ENCODE results near the gene PRSS53. TPM values are rescaled to one million over a fixed set of nuclear protein-coding genes. Genes with fewer than 3 reads are reported as not detected.
A peak's percentile ranks its signal among the peaks of the same experiment; 100 is the strongest.

Gene PRSS53
- polyA plus RNA-seq, 2 donors, result 1.00 to 2.9 TPM

- H3K4me1 ChIP-seq (ENCODE audit: control insufficient read depth in 2 of 2, insufficient read depth in 2 of 2, low read length in 1 of 2), result peaks cover 0 to 4% of the 10 kb centered on the region in 2 donors
- 0% methylated on average over 69 of the region's 69 CpGs for WGBS, 2 donors
- peak within 1 kb of the TSS; percentile 64 to 89 for H3K4me3 ChIP-seq (ENCODE audit: low read depth in 1 of 2, low read length in 2 of 2)
- H3K27me3 ChIP-seq (ENCODE audit: control insufficient read depth in 1 of 2, insufficient read depth in 2 of 2, low read length in 2 of 2), result no peaks in the 10 kb centered on the region
- no peaks in the 10 kb centered on the region for H3K9me3 ChIP-seq (ENCODE audit: control insufficient read depth in 2 of 2, insufficient read depth in 1 of 2, low read depth in 1 of 2, low read length in 1 of 2)
- H3K27ac ChIP-seq (ENCODE audit: low read depth in 2 of 2, low read length in 1 of 2), result peak within 1 kb of the TSS; percentile 90 to 97
- peaks cover 0 to 10% of the 10 kb centered on the region in 2 donors for H3K36me3 ChIP-seq (ENCODE audit: control insufficient read depth in 2 of 2, insufficient read depth in 2 of 2, low read length in 1 of 2)
Measured at GRCh38 chr16:31094424-31095120, 5.8 kb upstream of the PRSS53 start, which contains the start of gene VKORC1. Gene VKORC1, minus strand, starts transcription at chr16:31094797. Its CDS starts 68 bp downstream, at chr16:31094729.

- H3K27me3 ChIP-seq (ENCODE audit: control insufficient read depth in 1 of 2, insufficient read depth in 2 of 2, low read length in 2 of 2), result no peaks in the 10 kb centered on the region
- H3K9me3 ChIP-seq (ENCODE audit: control insufficient read depth in 2 of 2, insufficient read depth in 1 of 2, low read depth in 1 of 2, low read length in 1 of 2), result no peaks in the 10 kb centered on the region
- 1% methylated on average over 20 of the region's 20 CpGs for WGBS, 2 donors
- H3K36me3 ChIP-seq (ENCODE audit: control insufficient read depth in 2 of 2, insufficient read depth in 2 of 2, low read length in 1 of 2), result peaks cover 0 to 12% of the 10 kb centered on the region in 2 donors
- H3K4me1 ChIP-seq (ENCODE audit: control insufficient read depth in 2 of 2, insufficient read depth in 2 of 2, low read length in 1 of 2), result peaks cover 0 to 4% of the 10 kb centered on the region in 2 donors
- H3K27ac ChIP-seq (ENCODE audit: low read depth in 2 of 2, low read length in 1 of 2), result peak overlapping the region; percentile 90 to 97
- H3K4me3 ChIP-seq (ENCODE audit: low read depth in 1 of 2, low read length in 2 of 2), result peak overlapping the region; percentile 64 to 89
Measured at GRCh38 chr16:31094088-31094423, 5.3 kb upstream of the PRSS53 start.

GRCh38 chr16:31093132-31093703, 4.5 kb upstream of the PRSS53 start:
- Histone ChIP-seq H3K36me3 (ENCODE audit: control insufficient read depth in 2 of 2, insufficient read depth in 2 of 2, low read length in 1 of 2) (peaks cover 0 to 16% of the 10 kb centered on the region in 2 donors), H3K27me3 (ENCODE audit: control insufficient read depth in 1 of 2, insufficient read depth in 2 of 2, low read length in 2 of 2) (no peaks in the 10 kb centered on the region), H3K27ac (ENCODE audit: low read depth in 2 of 2, low read length in 1 of 2) (no peak overlapping the region), H3K9me3 (ENCODE audit: control insufficient read depth in 2 of 2, insufficient read depth in 1 of 2, low read depth in 1 of 2, low read length in 1 of 2) (no peaks in the 10 kb centered on the region), H3K4me3 (ENCODE audit: low read depth in 1 of 2, low read length in 2 of 2) (no peak overlapping the region), H3K4me1 (ENCODE audit: control insufficient read depth in 2 of 2, insufficient read depth in 2 of 2, low read length in 1 of 2) (peaks cover 0 to 4% of the 10 kb centered on the region in 2 donors)
- WGBS, 2 donors, result 36 to 37% methylated on average over 17 of the region's 17 CpGs

- peaks cover 0 to 16% of the 10 kb centered on the region in 2 donors for H3K36me3 ChIP-seq (ENCODE audit: control insufficient read depth in 2 of 2, insufficient read depth in 2 of 2, low read length in 1 of 2)
- H3K9me3 ChIP-seq (ENCODE audit: control insufficient read depth in 2 of 2, insufficient read depth in 1 of 2, low read depth in 1 of 2, low read length in 1 of 2), result no peaks in the 10 kb centered on the region
- peaks cover 0 to 4% of the 10 kb centered on the region in 2 donors for H3K4me1 ChIP-seq (ENCODE audit: control insufficient read depth in 2 of 2, insufficient read depth in 2 of 2, low read length in 1 of 2)
- no peak overlapping the region for H3K27ac ChIP-seq (ENCODE audit: low read depth in 2 of 2, low read length in 1 of 2)
- WGBS, 2 donors, result 93 to 95% methylated on average over 5 of the region's 5 CpGs
- no peaks in the 10 kb centered on the region for H3K27me3 ChIP-seq (ENCODE audit: control insufficient read depth in 1 of 2, insufficient read depth in 2 of 2, low read length in 2 of 2)
- H3K4me3 ChIP-seq (ENCODE audit: low read depth in 1 of 2, low read length in 2 of 2), result no peak overlapping the region
Measured at GRCh38 chr16:31092330-31092729, 3.6 kb upstream of the PRSS53 start.

GRCh38 chr16:31090540-31090939, 1.8 kb upstream of the PRSS53 start:
- H3K36me3 ChIP-seq (ENCODE audit: control insufficient read depth in 2 of 2, insufficient read depth in 2 of 2, low read length in 1 of 2), result peaks cover 0 to 17% of the 10 kb centered on the region in 2 donors
- 77 to 84% methylated on average over 2 of the region's 2 CpGs for WGBS, 2 donors
- H3K27ac ChIP-seq (ENCODE audit: low read depth in 2 of 2, low read length in 1 of 2), result no peak overlapping the region
- no peaks in the 10 kb centered on the region for H3K9me3 ChIP-seq (ENCODE audit: control insufficient read depth in 2 of 2, insufficient read depth in 1 of 2, low read depth in 1 of 2, low read length in 1 of 2)
- H3K4me1 ChIP-seq (ENCODE audit: control insufficient read depth in 2 of 2, insufficient read depth in 2 of 2, low read length in 1 of 2), result peaks cover 0 to 4% of the 10 kb centered on the region in 2 donors
- H3K27me3 ChIP-seq (ENCODE audit: control insufficient read depth in 1 of 2, insufficient read depth in 2 of 2, low read length in 2 of 2), result no peaks in the 10 kb centered on the region
- no peak overlapping the region for H3K4me3 ChIP-seq (ENCODE audit: low read depth in 1 of 2, low read length in 2 of 2)

GRCh38 chr16:31089199-31089598, 456 bp upstream of the PRSS53 start:
- H3K27ac ChIP-seq (ENCODE audit: low read depth in 2 of 2, low read length in 1 of 2), result no peak overlapping the region
- H3K36me3 ChIP-seq (ENCODE audit: control insufficient read depth in 2 of 2, insufficient read depth in 2 of 2, low read length in 1 of 2), result peaks cover 0 to 22% of the 10 kb centered on the region in 2 donors
- 94 to 97% methylated on average over 8 of the region's 8 CpGs for WGBS, 2 donors
- H3K27me3 ChIP-seq (ENCODE audit: control insufficient read depth in 1 of 2, insufficient read depth in 2 of 2, low read length in 2 of 2), result no peaks in the 10 kb centered on the region
- peaks cover 0 to 4% of the 10 kb centered on the region in 2 donors for H3K4me1 ChIP-seq (ENCODE audit: control insufficient read depth in 2 of 2, insufficient read depth in 2 of 2, low read length in 1 of 2)
- no peak overlapping the region for H3K4me3 ChIP-seq (ENCODE audit: low read depth in 1 of 2, low read length in 2 of 2)
- no peaks in the 10 kb centered on the region for H3K9me3 ChIP-seq (ENCODE audit: control insufficient read depth in 2 of 2, insufficient read depth in 1 of 2, low read depth in 1 of 2, low read length in 1 of 2)

- Histone ChIP-seq H3K9me3 (ENCODE audit: control insufficient read depth in 2 of 2, insufficient read depth in 1 of 2, low read depth in 1 of 2, low read length in 1 of 2) (no peaks in the 10 kb centered on the region), H3K4me3 (ENCODE audit: low read depth in 1 of 2, low read length in 2 of 2) (no peak overlapping the region), H3K27ac (ENCODE audit: low read depth in 2 of 2, low read length in 1 of 2) (no peak overlapping the region), H3K4me1 (ENCODE audit: control insufficient read depth in 2 of 2, insufficient read depth in 2 of 2, low read length in 1 of 2) (peaks cover 0 to 2% of the 10 kb centered on the region in 2 donors), H3K27me3 (ENCODE audit: control insufficient read depth in 1 of 2, insufficient read depth in 2 of 2, low read length in 2 of 2) (no peaks in the 10 kb centered on the region), H3K36me3 (ENCODE audit: control insufficient read depth in 2 of 2, insufficient read depth in 2 of 2, low read length in 1 of 2) (peaks cover 0 to 27% of the 10 kb centered on the region in 2 donors)
- WGBS, 2 donors, result 77% methylated on average over 5 of the region's 5 CpGs
Measured at GRCh38 chr16:31087971-31088370, 772 bp downstream of the PRSS53 start.

GRCh38 chr16:31087481-31087880, 1.3 kb downstream of the PRSS53 start:
- Histone ChIP-seq H3K36me3 (ENCODE audit: control insufficient read depth in 2 of 2, insufficient read depth in 2 of 2, low read length in 1 of 2) (peaks cover 0 to 31% of the 10 kb centered on the region in 2 donors), H3K27ac (ENCODE audit: low read depth in 2 of 2, low read length in 1 of 2) (no peak overlapping the region), H3K9me3 (ENCODE audit: control insufficient read depth in 2 of 2, insufficient read depth in 1 of 2, low read depth in 1 of 2, low read length in 1 of 2) (no peaks in the 10 kb centered on the region), H3K27me3 (ENCODE audit: control insufficient read depth in 1 of 2, insufficient read depth in 2 of 2, low read length in 2 of 2) (no peaks in the 10 kb centered on the region), H3K4me3 (ENCODE audit: low read depth in 1 of 2, low read length in 2 of 2) (no peak overlapping the region), H3K4me1 (ENCODE audit: control insufficient read depth in 2 of 2, insufficient read depth in 2 of 2, low read length in 1 of 2) (peaks cover 0 to under 1% of the 10 kb centered on the region in 2 donors)
- WGBS, 2 donors, result 88 to 94% methylated on average over 8 of the region's 8 CpGs

GRCh38 chr16:31086629-31086906, 2.2 kb downstream of the PRSS53 start:
- Histone ChIP-seq H3K36me3 (ENCODE audit: control insufficient read depth in 2 of 2, insufficient read depth in 2 of 2, low read length in 1 of 2) (peaks cover 0 to 33% of the 10 kb centered on the region in 2 donors), H3K4me1 (ENCODE audit: control insufficient read depth in 2 of 2, insufficient read depth in 2 of 2, low read length in 1 of 2) (peaks cover 0 to 3% of the 10 kb centered on the region in 2 donors), H3K4me3 (ENCODE audit: low read depth in 1 of 2, low read length in 2 of 2) (no peak overlapping the region), H3K9me3 (ENCODE audit: control insufficient read depth in 2 of 2, insufficient read depth in 1 of 2, low read depth in 1 of 2, low read length in 1 of 2) (no peaks in the 10 kb centered on the region), H3K27me3 (ENCODE audit: control insufficient read depth in 1 of 2, insufficient read depth in 2 of 2, low read length in 2 of 2) (no peaks in the 10 kb centered on the region), H3K27ac (ENCODE audit: low read depth in 2 of 2, low read length in 1 of 2) (no peak overlapping the region)
- 81 to 84% methylated on average over 5 to 6 of the region's 6 CpGs for WGBS, 2 donors

Data from esophagus (tissue), 2 donors.